HepG2 (cell line): Measurements from ENCODE around the gene COLEC12. TPM values are rescaled to one million over a fixed set of nuclear protein-coding genes. Genes with fewer than 3 reads are reported as not detected.

Experiments
- ATAC-seq: fragments of 200-7000 bp; cut with Tn5 transposase; 3 replicates; pipeline ENCODE4 v1.9.1; 2020; ENCODE audit warnings: mild to moderate bottlenecking, moderate library complexity
- BruUV-seq: library from RNA; stranded (reverse); fragments of 400-500 nt; replicated peaks from 2 replicates; lab custom pipeline; 2021; lab: Mats Ljungman, UMichigan
- CTCF ChIA-PET: fragments of 300-600 bp; formaldehyde crosslinking; extraction: SDS; loops from one replicate; lab custom pipeline; 2021; ENCODE audit warnings: low total read pairs, inconsistent platforms, low intra/inter-chr PET ratio; lab: Yijun Ruan, JAX
- POLR2A ChIA-PET: fragments of 350-600 bp; sonication (Branson Sonifier 250); formaldehyde crosslinking; loops from one replicate; lab custom pipeline; 2020; ENCODE audit warnings: antibody characterized with exemption, inconsistent platforms; lab: Yijun Ruan, JAX
- DNase-seq: peaks from one replicate; pipeline ENCODE4 v3.0.0-alpha.2; 2015; ENCODE audit warnings: low spot score
- FAIRE-seq: peaks from 3 replicates; lab custom pipeline; 2011; peaks lifted over from hg19 to GRCh38; lab: Jason Lieb, UNC
- H2AFZ ChIP-seq: one replicate; pipeline ENCODE4 v1.6.1; 2011; ENCODE audit warnings: low read length, inconsistent platforms
- H3K27ac ChIP-seq: fragments of 300-600 bp; 3 replicates; pipeline ENCODE4 v1.8.0; 2011; ENCODE audit warnings: mixed run types, mild to moderate bottlenecking, mixed read lengths, low read length, inconsistent platforms; ENCODE audit not compliant: insufficient read depth; ENCODE audit errors: extremely low read length
- H3K27me3 ChIP-seq, 2 experiments: fragments of 200-600 bp in 1 of 2; 2 replicates in 1 of 2; 3 replicates in 1 of 2; pipeline versions ENCODE4 v1.6.0 to v1.8.0; 2011; ENCODE audit warnings: low read length in 2 of 2, mild to moderate bottlenecking in 2 of 2, moderate library complexity in 2 of 2, inconsistent platforms in 1 of 2; ENCODE audit not compliant: insufficient read depth in 2 of 2, control insufficient read depth in 1 of 2
- H3K36me3 ChIP-seq, 2 experiments: fragments of 200-600 bp in 1 of 2; replicated peaks in 1 of 2; 2 replicates in 1 of 2; 3 replicates in 1 of 2; pipeline versions ENCODE4 v1.5.1 to v1.8.0; 2011; ENCODE audit warnings: low read length in 2 of 2, inconsistent platforms in 1 of 2; ENCODE audit not compliant: insufficient read depth in 2 of 2, control insufficient read depth in 1 of 2
- H3K4me1 ChIP-seq: 2 replicates; pipeline ENCODE4 v1.5.1; 2012; ENCODE audit warnings: low read length, inconsistent platforms; ENCODE audit not compliant: insufficient read depth
- H3K4me2 ChIP-seq: 2 replicates; pipeline ENCODE4 v1.6.0; 2011; ENCODE audit warnings: low read depth, low read length, inconsistent platforms
- H3K4me3 ChIP-seq, 3 experiments: fragments of 200-600 bp in 1 of 3; sonication (generic), shearing (Covaris generic) in 1 of 3; replicated peaks in 1 of 3; 2 replicates each; pipeline ENCODE4 v1.5.1; 2011 to 2016; ENCODE audit warnings: low read length in 3 of 3, inconsistent platforms in 2 of 3, low read depth in 2 of 3, mild to moderate bottlenecking in 2 of 3, control low read depth in 1 of 3, mixed read lengths in 1 of 3; ENCODE audit not compliant: insufficient read depth in 1 of 3
- H3K79me2 ChIP-seq: one replicate; pipeline ENCODE4 v1.6.1; 2011; ENCODE audit warnings: low read length, inconsistent platforms; ENCODE audit not compliant: insufficient read depth
- H3K9ac ChIP-seq: 2 replicates; pipeline ENCODE4 v1.6.0; 2011; ENCODE audit warnings: mild to moderate bottlenecking, low read depth, low read length, inconsistent platforms; ENCODE audit not compliant: insufficient read depth
- H3K9me3 ChIP-seq: 2 replicates; pipeline ENCODE4 v1.5.1; 2012; ENCODE audit warnings: mild to moderate bottlenecking, low read length
- H4K20me1 ChIP-seq: 2 replicates; pipeline ENCODE4 v1.6.0; 2011; ENCODE audit warnings: inconsistent platforms, mild to moderate bottlenecking, low read length, moderate library complexity; ENCODE audit not compliant: insufficient read depth
- CAMTA2 ChIP-seq: sonication (generic); formaldehyde crosslinking; IDR thresholded peaks from 2 replicates; pipeline ENCODE4 v1.4.0; 2020; ENCODE audit warnings: mild to moderate bottlenecking, missing genetic modification reagents, borderline replicate concordance
- HOXA7 ChIP-seq: sonication (generic); formaldehyde crosslinking; IDR thresholded peaks from 2 replicates; pipeline ENCODE4 v1.8.1; 2022; ENCODE audit warnings: mild to moderate bottlenecking, missing genetic modification reagents, moderate library complexity
- KLF6 ChIP-seq: IDR thresholded peaks from 2 replicates; pipeline ENCODE4 v1.8.0; 2016; ENCODE audit warnings: missing biosample characterization, missing genetic modification reagents
- MED8 ChIP-seq: sonication (generic); formaldehyde crosslinking; IDR thresholded peaks from 2 replicates; pipeline ENCODE4 v1.8.1; 2023; ENCODE audit warnings: mild to moderate bottlenecking, missing genetic modification reagents; ENCODE audit not compliant: insufficient replicate concordance
- SAP130 ChIP-seq: IDR thresholded peaks from 2 replicates; pipeline ENCODE4 v1.6.1; 2016; ENCODE audit warnings: low read depth
- TSC22D2 ChIP-seq: sonication (generic); formaldehyde crosslinking; IDR thresholded peaks from 2 replicates; pipeline ENCODE4 v1.5.1; 2020; ENCODE audit warnings: missing genetic modification reagents, mild to moderate bottlenecking, borderline replicate concordance
- ZFAT ChIP-seq: sonication (generic); formaldehyde crosslinking; conservative IDR thresholded peaks from 2 replicates; pipeline ENCODE4 v1.8.1; 2023; ENCODE audit warnings: missing genetic modification reagents, inconsistent platforms
- ZIK1 ChIP-seq: sonication (generic); formaldehyde crosslinking; IDR thresholded peaks from 2 replicates; pipeline ENCODE4 v1.5.0; 2020; ENCODE audit warnings: mild to moderate bottlenecking, low read depth, missing genetic modification reagents, borderline replicate concordance
- ZNF12 ChIP-seq: sonication (generic); formaldehyde crosslinking; IDR thresholded peaks from 2 replicates; pipeline ENCODE4 v1.5.0; 2020; ENCODE audit warnings: missing genetic modification reagents
- ZNF136 ChIP-seq: sonication (generic); formaldehyde crosslinking; IDR thresholded peaks from 2 replicates; pipeline ENCODE4 v1.8.1; 2022; ENCODE audit warnings: low read depth, mild to moderate bottlenecking, moderate library complexity, missing genetic modification reagents
- ZNF777 ChIP-seq: sonication (generic); formaldehyde crosslinking; IDR thresholded peaks from 2 replicates; pipeline ENCODE4 v1.4.0; 2020; ENCODE audit warnings: missing genetic modification reagents
- ZNF781 ChIP-seq: sonication (generic); formaldehyde crosslinking; IDR thresholded peaks from 2 replicates; pipeline ENCODE4 v1.5.1; 2020; ENCODE audit warnings: borderline replicate concordance, mild to moderate bottlenecking, missing genetic modification reagents; ENCODE audit errors: not compliant biosample characterization
- ZNF790 ChIP-seq: sonication (generic); formaldehyde crosslinking; IDR thresholded peaks from 2 replicates; pipeline ENCODE4 v1.8.0; 2022; ENCODE audit warnings: missing genetic modification reagents, mild to moderate bottlenecking, borderline replicate concordance
- ZSCAN20 ChIP-seq: sonication (generic); formaldehyde crosslinking; IDR thresholded peaks from 2 replicates; pipeline ENCODE4 v1.4.0; 2020; ENCODE audit warnings: missing genetic modification reagents, mild to moderate bottlenecking, borderline replicate concordance
- WGBS: methylation state at CpG from one replicate; pipeline ENCODE4 v1.1.6; 2017; ENCODE audit warnings: low lambda C conversion rate; 5-methylcytosine and 5-hydroxymethylcytosine counted together
- in situ Hi-C: cut with HindIII; loops from 2 replicates; pipeline ENCODE4 v1.10.0; 2017; ENCODE audit warnings: low pct_unique_long_range_greater_than_20kb; ENCODE audit not compliant: extremely low pct_ligation_motif_present
- intact Hi-C: fragments of 100-400 bp; cut with micrococcal nuclease; formaldehyde crosslinking; loops from one replicate; pipeline ENCODE4 v1.10.0; 2022; ENCODE audit not compliant: unreplicated experiment
- polyA plus RNA-seq, 8 experiments: library from polyadenylated mRNA; depleted of rRNA in 3 of 8; stranded (reverse) in 7 of 8; unstranded in 1 of 8; fragments of >200 nt; fragmentation: Illumina TruSeq in 4 of 8; extraction: Trizol in 4 of 8; gene quantifications; 2 replicates each; pipeline versions ENCODE4 v1.2.1 to v1.2.3, GENCODE V29; 2011 to 2016; ENCODE audit warnings: low read depth in 4 of 8, missing spikeins in 1 of 8, mixed read lengths in 1 of 8; ENCODE audit not compliant: insufficient read depth in 1 of 8
- total RNA-seq, 5 experiments: library from RNA; depleted of rRNA; stranded (reverse); fragments of >200 nt; fragmentation: Illumina TruSeq; extraction: Trizol; gene quantifications; 2 replicates each; pipeline ENCODE4 v1.2.3, GENCODE V29; 2016; ENCODE audit warnings: low read depth in 1 of 5
- TF ChIP-seq, protein P1 (sequence below): sonication (generic); formaldehyde crosslinking; IDR thresholded peaks from 2 replicates; pipeline ENCODE4 v1.8.0; 2022; ENCODE audit warnings: missing genetic modification reagents, low read depth, mild to moderate bottlenecking, borderline replicate concordance
- TF ChIP-seq, protein P2 (sequence below): sonication (generic); formaldehyde crosslinking; IDR thresholded peaks from 2 replicates; pipeline ENCODE4 v1.4.0; 2020; ENCODE audit warnings: missing genetic modification reagents
- TF ChIP-seq, protein P3 (sequence below): IDR thresholded peaks from 2 replicates; pipeline ENCODE4 v1.6.1; 2016; ENCODE audit warnings: missing biosample characterization, missing genetic modification reagents, low read depth
- TF ChIP-seq, protein P4 (sequence below): sonication (generic); formaldehyde crosslinking; IDR thresholded peaks from 2 replicates; pipeline ENCODE4 v1.4.0; 2020; ENCODE audit warnings: mild to moderate bottlenecking, low read depth, missing genetic modification reagents
- TF ChIP-seq, protein P5 (sequence below): sonication (generic); formaldehyde crosslinking; IDR thresholded peaks from 2 replicates; pipeline ENCODE4 v1.4.0; 2020; ENCODE audit warnings: mild to moderate bottlenecking, missing genetic modification reagents

The COLEC12 gene
- total and polyA plus RNA-seq, 2 of the 13 experiments (the other 11 are each of a cell fraction or from before 2014, with no cell fraction given), result 0.02 to 0.11 TPM

DNA sequence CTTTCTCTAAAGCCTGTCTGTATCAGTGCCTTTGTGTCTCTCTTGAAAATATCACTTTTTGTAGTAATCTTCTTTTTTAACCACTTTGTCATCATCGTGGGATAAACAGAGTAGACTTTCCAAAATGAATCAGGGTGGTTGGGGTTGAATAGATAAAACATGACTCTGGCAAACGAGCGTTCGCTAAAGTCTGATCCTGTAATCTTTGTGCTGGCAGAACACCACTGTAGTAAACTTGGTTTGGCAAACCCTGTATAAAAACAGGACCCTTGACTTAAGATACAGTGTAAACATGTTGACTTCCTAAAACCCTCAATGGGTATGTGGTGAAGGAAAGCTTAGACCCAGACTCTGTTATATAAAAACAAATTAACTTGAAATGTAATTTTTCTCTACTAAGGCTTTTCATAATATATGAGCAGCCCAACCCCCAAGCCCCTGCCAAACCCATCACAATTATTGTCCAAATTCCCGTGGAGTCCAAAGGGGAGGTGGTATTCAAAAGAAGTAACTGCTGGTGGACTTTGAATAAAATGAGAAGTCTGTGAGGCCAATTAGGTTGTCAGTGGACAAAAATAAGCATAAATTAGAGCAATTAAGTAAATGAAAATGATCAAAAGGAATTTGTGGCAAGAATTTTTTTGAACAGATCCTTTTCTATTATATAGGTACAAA, 52.2 kb downstream of the COLEC12 start:
- H3K36me3 ChIP-seq, result no peaks in the 10 kb centered on the region
- no peak overlapping the region for H2AFZ ChIP-seq
- FAIRE-seq, result no peak
- H3K4me1 ChIP-seq, result peaks cover 7% of the 10 kb centered on the region
- H4K20me1 ChIP-seq, result no peaks in the 10 kb centered on the region
- TF ChIP-seq, protein P1, sequence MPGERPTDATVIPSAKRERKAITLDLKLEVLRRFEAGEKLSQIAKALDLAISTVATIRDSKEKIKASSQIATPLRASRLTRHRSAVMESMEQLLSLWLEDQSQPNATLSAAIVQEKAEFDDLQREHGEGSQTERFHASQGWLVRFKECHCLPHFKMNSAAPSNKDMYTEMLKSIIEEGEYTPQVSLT (CRISPR knock-in tag), result no peak
- TF ChIP-seq, protein P2, sequence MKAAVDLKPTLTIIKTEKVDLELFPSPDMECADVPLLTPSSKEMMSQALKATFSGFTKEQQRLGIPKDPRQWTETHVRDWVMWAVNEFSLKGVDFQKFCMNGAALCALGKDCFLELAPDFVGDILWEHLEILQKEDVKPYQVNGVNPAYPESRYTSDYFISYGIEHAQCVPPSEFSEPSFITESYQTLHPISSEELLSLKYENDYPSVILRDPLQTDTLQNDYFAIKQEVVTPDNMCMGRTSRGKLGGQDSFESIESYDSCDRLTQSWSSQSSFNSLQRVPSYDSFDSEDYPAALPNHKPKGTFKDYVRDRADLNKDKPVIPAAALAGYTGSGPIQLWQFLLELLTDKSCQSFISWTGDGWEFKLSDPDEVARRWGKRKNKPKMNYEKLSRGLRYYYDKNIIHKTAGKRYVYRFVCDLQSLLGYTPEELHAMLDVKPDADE (CRISPR knock-in tag), result no peak
- no peak for TF ChIP-seq ZSCAN20 (CRISPR knock-in tag)
- TF ChIP-seq, protein P3, sequence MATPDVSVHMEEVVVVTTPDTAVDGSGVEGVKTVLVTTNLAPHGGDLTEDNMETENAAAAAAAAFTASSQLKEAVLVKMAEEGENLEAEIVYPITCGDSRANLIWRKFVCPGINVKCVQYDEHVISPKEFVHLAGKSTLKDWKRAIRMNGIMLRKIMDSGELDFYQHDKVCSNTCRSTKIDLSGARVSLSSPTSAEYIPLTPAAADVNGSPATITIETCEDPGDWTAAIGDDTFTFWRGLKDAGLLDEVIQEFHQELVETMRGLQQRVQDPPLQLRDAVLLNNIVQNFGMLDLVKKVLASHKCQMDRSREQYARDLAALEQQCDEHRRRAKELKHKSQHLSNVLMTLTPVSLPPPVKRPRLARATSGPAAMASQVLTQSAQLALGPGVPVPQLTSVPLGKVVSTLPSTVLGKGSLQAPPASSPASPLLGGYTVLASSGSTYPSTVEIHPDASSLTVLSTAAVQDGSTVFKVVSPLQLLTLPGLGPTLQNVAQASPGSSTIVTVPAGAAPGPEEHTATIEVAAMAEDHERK (CRISPR knock-in tag), result no peak
- TF ChIP-seq ZNF790 (CRISPR knock-in tag), result no peak
- no peak for TF ChIP-seq KLF6 (CRISPR knock-in tag)
- no peak for TF ChIP-seq SAP130
- no peak for TF ChIP-seq ZNF777 (CRISPR knock-in tag)
- TF ChIP-seq, protein P4, sequence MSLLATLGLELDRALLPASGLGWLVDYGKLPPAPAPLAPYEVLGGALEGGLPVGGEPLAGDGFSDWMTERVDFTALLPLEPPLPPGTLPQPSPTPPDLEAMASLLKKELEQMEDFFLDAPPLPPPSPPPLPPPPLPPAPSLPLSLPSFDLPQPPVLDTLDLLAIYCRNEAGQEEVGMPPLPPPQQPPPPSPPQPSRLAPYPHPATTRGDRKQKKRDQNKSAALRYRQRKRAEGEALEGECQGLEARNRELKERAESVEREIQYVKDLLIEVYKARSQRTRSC, result no peak
- TF ChIP-seq ZNF136, result no peak
- TF ChIP-seq HOXA7 (CRISPR knock-in tag), result no peak
- TF ChIP-seq ZFAT (CRISPR knock-in tag), result no peak
- TF ChIP-seq ZIK1 (CRISPR knock-in tag), result no peak
- TF ChIP-seq ZNF12 (CRISPR knock-in tag), result no peak
- TF ChIP-seq ZNF781 (CRISPR knock-in tag), result no peak
- TF ChIP-seq, protein P5, sequence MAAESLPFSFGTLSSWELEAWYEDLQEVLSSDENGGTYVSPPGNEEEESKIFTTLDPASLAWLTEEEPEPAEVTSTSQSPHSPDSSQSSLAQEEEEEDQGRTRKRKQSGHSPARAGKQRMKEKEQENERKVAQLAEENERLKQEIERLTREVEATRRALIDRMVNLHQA, result no peak
- TF ChIP-seq MED8 (CRISPR knock-in tag), result no peak
- no peak for TF ChIP-seq CAMTA2 (CRISPR knock-in tag)
- no peak for TF ChIP-seq TSC22D2
- TF ChIP-seq, all 625 proteins: peak for 0
- no peak for DNase-seq
- Histone ChIP-seq H3K9ac (no peak overlapping the region), H3K4me3 (no peak overlapping the region), H3K27ac (no peak overlapping the region), H3K27me3 (no peaks in the 10 kb centered on the region), H3K4me2 (no peak overlapping the region), H3K79me2 (no peaks in the 10 kb centered on the region), H3K9me3 (no peaks in the 10 kb centered on the region; the same call in 1 of the 2 replicates)
- in situ Hi-C loops, result no loop called here
- intact Hi-C loops, result no loop called here
- 25% methylated on average over 5 of the region's 5 CpGs for WGBS
- no TSS peak for BruUV-seq
- ATAC-seq, result no peak
- CTCF ChIA-PET, result no interaction called here
- POLR2A ChIA-PET, result no interaction called here
